NCI-H2029 (cell line): ENCODE data around the gene NOTCH1.
A peak's percentile ranks its signal among the peaks of the same experiment; 100 is the strongest.

Experiments
- DNase-seq: peaks from one replicate; lab custom pipeline; 2025; lab: John Stamatoyannopoulos, UW

Gene NOTCH1

GRCh38 chr9:136544964-136545691 is 720 bp downstream of the NOTCH1 start:
- no peak for DNase-seq

- no peak for DNase-seq
Observed at GRCh38 chr9:136544548-136544963, 1.3 kb downstream of the NOTCH1 start.

DNA sequence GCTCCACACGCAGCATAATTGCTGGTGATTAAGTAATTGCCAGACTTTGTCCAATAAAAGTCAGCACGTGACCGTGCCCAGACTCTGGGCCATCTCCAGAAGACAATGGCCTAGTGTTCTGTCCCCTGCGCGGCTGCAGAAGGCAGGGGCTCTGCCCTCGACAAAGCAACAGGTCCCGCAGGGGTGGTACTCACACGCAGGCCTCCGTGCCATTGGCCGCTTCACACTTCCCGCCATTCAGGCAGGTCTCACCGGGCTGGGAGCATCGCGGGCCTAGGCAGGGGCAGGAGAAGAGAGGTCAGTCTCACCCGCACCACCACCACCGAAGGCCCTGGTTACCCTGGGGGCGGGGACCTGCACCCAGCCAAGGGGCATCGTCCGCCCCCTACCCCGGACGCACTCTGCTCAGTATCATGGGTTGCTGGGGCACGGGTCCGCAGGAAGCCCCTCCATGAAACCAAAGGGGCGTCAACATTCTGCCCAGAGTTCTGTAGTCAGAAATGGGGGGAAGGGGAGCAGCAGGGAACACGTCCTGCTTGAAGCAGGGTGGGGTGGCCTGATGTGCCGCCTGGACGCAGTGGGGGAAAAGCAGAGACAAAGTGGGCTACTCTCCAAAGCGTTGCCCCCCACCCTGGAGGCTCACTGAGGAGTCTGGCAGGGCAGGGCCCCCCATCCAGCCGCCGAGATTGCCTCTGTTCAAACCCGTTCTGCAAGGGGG is 1.9 kb downstream of the NOTCH1 start:
- no peak for DNase-seq

GRCh38 chr9:136543280-136543679 is 2.6 kb downstream of the NOTCH1 start:
- DNase-seq, result no peak

GRCh38 chr9:136542241-136543040 is 3.4 kb downstream of the NOTCH1 start:
- no peak for DNase-seq

GRCh38 chr9:136541709-136542108 is 4.1 kb downstream of the NOTCH1 start:
- no peak for DNase-seq

DNA sequence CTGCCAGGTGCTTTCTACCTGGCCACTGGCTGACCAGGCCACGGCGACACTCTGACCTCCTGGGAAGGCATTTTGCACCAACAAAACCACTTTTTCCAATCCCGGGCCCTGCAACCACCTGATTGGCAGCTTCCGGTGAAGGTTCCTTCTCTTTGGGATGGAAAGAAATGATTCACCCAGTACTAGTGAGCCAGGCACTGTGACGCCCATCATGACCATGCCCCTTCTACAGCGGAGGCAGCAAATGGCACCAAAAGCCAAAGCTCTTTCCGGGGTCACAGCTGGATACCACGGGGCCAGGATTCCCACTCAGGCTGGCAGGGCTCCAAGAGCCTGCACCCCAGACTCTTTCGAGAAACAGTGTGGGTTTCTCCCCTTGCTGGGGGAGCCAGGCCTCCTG is 4.7 kb downstream of the NOTCH1 start:
- no peak for DNase-seq

DNA sequence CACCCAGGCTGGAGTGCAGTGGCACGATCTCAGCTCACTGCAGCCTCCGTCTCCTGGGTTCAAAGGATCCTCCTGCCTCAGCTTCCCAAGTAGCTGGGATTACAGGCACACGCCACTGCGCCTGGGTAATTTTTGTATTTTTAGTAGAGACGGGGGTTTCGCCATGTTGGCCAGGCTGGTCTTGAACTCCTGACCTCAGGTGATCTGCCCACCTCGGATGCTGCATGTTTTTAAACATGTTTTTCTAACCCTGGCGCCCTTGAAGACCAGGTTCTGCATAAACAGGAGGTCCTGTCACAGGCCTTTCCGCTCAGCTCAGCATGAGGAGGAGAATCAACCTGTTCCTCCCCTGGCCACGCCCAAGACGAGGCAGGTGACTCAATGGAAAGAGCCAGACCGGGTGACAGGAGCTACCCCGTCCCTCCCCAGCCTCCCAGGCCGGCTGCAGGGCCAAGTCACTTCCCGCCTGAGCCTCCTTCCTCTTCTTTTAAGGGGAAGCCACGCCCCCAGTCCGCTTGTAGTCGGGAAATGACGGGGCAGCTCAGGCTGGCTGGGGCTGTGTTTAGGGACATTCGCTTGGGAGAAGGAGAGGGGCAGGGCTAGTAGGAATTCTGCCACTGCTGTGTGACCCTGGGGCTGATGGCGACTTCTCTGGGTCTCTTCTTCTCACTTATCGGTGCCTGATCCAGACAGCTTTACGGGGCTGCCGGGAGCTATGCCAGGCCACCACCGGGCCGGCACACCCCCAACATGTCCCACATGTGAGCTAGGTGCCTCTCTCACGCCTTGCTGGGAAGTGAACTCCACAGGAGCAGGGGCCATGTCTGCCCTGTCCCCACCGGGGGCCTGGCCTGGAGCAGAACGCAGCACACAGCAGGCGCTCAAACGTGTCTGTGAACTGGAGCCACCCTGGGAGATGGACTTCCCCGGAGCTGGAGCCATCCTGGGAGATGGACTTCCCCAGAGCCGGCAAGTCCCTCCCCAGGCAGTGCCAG is 6.1 kb downstream of the NOTCH1 start:
- peak; percentile 41 for DNase-seq

DNA sequence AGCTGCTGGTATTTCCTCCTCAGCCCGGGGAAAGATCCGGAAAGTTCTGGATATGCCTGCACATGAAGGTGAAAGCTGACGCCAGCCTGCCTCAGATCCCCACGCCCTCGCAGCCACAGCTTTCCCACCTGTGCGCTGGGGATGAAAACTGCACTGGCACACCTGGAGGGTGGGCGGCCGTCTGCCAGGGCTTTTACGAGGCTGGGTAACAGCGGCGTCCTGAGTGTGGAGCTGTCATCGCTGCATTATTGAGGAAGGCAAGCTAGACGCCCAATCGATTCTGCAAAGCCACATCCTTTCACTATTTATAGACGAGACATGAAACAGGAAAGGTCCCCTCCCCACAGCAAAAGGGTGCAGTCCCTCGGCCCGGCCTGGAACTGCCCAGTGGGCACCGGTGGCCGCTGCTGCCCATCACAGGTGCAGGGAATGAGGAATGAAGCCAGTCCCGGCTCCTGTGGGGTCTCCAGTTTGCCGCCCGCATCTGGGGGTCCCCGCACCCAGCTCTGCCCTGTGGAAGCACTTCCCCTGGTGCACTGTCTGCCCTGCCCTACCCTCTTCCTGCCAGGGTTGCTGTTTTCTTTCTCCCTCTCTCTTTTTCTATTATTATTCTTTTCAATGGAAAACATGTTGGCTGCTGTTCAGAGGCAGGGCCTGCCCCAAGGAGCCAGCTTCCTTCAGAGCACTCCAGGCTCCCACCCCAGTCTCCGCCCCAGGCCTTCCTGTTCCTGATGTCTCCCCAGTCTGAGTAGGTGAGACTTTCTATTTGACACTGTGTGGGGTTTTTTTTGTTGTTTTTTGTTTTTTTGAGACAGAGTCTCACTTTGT is 7.0 kb downstream of the NOTCH1 start:
- DNase-seq, result no peak

DNA sequence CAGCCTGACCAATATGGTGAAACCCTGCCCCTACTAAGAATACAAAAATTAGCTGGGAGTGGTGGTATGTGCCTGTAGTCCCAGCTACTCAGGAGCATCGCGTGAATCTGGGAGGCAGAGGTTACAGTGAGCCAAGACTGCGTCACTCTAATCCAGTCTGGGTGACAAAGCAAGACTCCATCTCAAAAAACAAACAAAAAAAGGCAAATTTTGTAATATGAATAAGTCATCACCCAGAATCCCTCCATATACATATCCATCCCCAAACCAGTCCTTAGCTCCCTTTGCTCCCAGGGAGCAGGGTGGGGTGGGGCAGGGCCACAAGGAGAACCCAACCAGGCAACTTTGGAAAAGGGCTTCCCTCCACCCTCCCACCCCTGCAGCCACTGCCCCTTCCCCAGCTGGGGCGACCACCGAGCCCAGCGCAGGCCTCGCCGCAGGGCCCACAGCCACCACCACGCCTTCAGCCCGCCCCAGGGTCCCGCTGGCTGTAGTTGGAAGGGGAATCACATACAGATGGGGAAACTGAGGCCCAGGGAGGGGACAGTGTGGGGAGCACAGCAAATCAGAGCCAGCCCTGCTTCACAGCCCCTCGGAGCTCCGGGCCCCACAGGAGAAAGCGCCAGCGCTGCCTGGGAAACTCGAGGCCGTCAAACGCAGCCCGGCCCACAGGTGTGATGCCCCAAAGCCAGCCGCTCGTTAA is 7.8 kb downstream of the NOTCH1 start:
- no peak for DNase-seq

- DNase-seq, result no peak
Observed at GRCh38 chr9:136537411-136537810, 8.4 kb downstream of the NOTCH1 start.

DNA sequence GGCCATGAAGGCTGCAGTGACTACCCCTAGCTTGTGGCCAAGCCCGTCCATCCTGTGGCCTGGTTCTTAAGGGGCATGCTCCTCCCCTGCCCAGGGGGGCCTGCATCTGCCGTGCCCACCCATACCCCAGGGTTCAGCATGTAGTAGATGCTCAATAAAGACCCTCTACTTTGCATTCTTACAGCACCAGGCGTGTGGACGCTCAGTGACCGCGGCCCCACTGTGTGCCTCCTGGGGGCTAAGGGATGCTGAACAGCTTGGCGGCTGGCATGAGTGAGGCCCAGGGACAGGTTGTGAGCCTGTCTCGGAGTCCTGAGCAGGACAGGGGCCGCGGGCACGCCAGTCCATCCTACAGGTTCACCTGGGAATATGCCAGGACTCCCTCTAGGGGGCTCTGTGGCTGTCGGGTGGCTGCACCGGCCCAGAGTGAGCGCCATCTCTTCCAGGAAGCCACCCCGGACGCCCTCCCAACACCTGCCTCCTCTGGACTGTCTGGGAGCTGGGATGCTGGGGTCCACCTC is 9.1 kb downstream of the NOTCH1 start:
- no peak for DNase-seq

GRCh38 chr9:136536051-136536720 is 9.7 kb downstream of the NOTCH1 start:
- DNase-seq, result no peak

- DNase-seq, result no peak
Observed at GRCh38 chr9:136535070-136535469, 10.8 kb downstream of the NOTCH1 start.

- no peak for DNase-seq
Observed at GRCh38 chr9:136534366-136534765, 11.5 kb downstream of the NOTCH1 start.

- DNase-seq, result no peak
Observed at GRCh38 chr9:136533775-136534157, 12.1 kb downstream of the NOTCH1 start.

DNA sequence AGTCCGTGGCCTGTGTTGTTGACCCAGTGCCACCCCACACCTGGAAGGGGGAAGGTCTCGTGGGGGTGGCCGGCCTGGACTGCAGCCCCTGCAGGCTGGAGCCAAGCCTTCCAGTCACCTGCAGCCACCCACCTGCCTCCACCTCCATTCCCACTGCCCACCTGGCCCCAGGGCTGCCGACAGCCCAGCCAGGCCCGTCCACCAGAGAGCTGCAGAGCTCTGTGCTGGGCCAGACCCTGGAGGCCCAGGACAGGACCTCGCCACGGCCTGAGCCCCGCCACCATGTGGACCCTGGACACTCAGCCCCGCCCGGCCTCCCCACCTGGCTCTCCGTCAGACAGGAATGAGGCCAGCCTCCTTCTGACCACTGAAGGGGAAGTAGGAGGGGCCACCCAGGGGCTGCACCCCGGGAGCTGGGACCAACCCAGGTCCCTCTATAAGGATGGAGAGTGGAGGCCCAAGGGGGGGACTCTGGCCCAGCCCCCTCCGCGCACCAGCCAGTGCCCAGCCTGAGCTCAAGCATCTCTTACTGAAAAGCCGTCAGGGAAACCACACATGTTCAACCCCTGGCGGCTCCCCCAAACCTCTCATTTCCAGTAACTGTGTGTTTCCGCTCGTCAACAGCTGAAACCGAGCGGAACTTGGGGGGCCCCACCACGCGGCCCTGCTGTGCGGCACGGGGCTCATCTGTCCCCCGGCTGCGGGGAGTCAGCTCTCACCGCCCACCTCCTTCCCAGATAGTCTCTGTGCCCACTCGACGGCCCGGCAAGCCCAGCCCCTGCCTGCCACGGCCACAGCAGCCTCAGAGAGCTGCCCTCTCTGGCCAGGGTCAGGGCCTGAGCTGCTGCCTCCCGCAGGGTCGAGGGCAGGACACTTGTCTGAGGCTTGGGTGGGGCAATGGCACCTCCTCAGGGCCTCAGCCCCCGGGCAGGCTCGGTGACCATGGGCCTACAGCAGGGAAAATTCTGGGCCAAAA is 12.8 kb downstream of the NOTCH1 start:
- no peak for DNase-seq
